ENCODE results near the gene COL13A1.

- no peak for TF ChIP-seq FOSL2 (IDR thresholded peaks at IDR 0.05; ENCODE audit: borderline replicate concordance, low read depth)
- TF ChIP-seq POLR2AphosphoS5 (IDR thresholded peaks at IDR 0.05; ENCODE audit: low read depth, low read length): no peak
- no peak for TF ChIP-seq CTCF (IDR thresholded peaks at IDR 0.05)
- no peak for TF ChIP-seq FOXJ3 (CRISPR knock-in tag; IDR thresholded peaks at IDR 0.05)
- TF ChIP-seq FOXM1 (IDR thresholded peaks at IDR 0.05; ENCODE audit: low read depth): no peak
- no peak for TF ChIP-seq RAD21 (IDR thresholded peaks at IDR 0.05; ENCODE audit: low read length)
- TF ChIP-seq EZH2phosphoT487 (IDR thresholded peaks at IDR 0.05; ENCODE audit: borderline replicate concordance, low read depth): no peak
- no peak for TF ChIP-seq EP300 (IDR thresholded peaks at IDR 0.05; ENCODE audit: borderline replicate concordance in 1 of 2, low read depth in 1 of 2, low read length in 1 of 2)
- TF ChIP-seq SMC3 (IDR thresholded peaks at IDR 0.05; ENCODE audit: low read depth, low read length): no peak
Measured at GRCh38 chr10:69766161-69766910, 35.4 kb upstream of the COL13A1 start.

Measured in SK-N-SH (cell line).